ENCODE measurements around the gene RAB23. TPM values are rescaled to one million over a fixed set of nuclear protein-coding genes. Genes with fewer than 3 reads are reported as not detected.

The RAB23 gene
- total RNA-seq, 1 experiment from 2014 or later = 18.1 TPM

DNA sequence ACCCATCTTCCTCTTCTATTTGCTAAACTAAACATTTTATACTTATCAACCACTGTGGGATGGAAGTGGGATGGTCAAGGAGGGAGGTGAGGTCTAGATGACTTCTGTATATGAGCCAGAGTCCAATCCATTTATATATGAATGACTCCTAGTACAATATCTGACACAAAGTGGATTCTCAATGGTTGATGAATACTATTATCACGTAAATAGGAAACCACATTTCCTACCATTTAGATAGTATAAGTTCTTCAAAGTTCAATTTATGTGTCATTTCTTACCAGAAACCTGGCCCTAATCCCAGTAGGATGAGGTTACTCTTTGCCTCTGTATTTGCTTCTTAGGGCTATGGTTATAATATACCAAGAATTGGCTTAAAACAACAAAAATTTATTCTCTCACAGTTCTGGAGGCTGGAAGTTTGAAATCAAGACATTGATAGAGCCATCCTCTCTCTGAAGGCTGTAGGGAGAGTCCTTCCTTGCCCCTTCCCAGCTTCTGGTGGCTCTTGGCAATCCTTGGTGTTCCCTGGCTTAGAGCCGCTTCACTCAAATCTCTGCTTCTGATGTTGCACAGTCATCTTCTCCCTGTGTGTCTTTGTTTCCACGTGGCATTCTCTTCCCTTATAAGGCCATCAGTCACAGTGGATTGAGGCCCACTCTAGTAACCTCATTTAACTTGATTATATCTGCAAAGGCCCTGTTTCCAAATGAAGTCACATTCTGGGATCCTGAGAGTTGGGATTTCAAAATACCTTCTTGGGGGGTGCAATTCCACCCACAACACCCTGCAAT lies 41.0 kb upstream of the RAB23 start:
- H3K56ac ChIP-seq (ENCODE audit: insufficient read length, low read depth, low read length) = no peak overlapping the region
- no peaks in the 10 kb centered on the region for H3K27me3 ChIP-seq (ENCODE audit: insufficient read depth, low read length)
- peaks cover 2% of the 10 kb centered on the region; the same call in 1 of the 2 replicates for H3K27me3 Mint-ChIP-seq (ENCODE audit: low read depth)
- H3T11ph ChIP-seq (ENCODE audit: low read length) = no peak overlapping the region
- no peak overlapping the region for H2BK12ac ChIP-seq (ENCODE audit: insufficient read length, low read depth, low read length)
- no peaks in the 10 kb centered on the region for H3K9me3 ChIP-seq (ENCODE audit: control insufficient read depth, low read depth, low read length)
- H2BK5ac ChIP-seq (ENCODE audit: insufficient read length, low read length) = no peak overlapping the region
- no peak overlapping the region for H4K91ac ChIP-seq (ENCODE audit: insufficient read length, low read depth, low read length)
- H2AFZ ChIP-seq (ENCODE audit: low read length) = no peak overlapping the region
- no peaks in the 10 kb centered on the region for H3K36me3 Mint-ChIP-seq (ENCODE audit: insufficient read depth in 1 of 3, low read depth in 3 of 3)
- H3K27ac ChIP-seq (ENCODE audit: insufficient read length, low read depth, low read length) = no peak overlapping the region
- H3K4ac ChIP-seq (ENCODE audit: low read depth, low read length) = no peak overlapping the region
- H2BK15ac ChIP-seq (ENCODE audit: low read depth, low read length) = no peak overlapping the region
- no CpG with 5 or more reads among the region's 3 CpGs for WGBS (ENCODE audit: extremely low coverage, insufficient read length, low lambda C conversion rate)
- H3K4me1 Mint-ChIP-seq = peaks cover 0 to 3% of the 10 kb centered on the region in 2 experiments; a peak in 2 of 4 replicates
- H3K4me3 Mint-ChIP-seq = no peak overlapping the region
- H3K4me2 ChIP-seq (ENCODE audit: insufficient read depth, insufficient read length, low read length) = no peak overlapping the region
- no peak overlapping the region for H3K23ac ChIP-seq (ENCODE audit: insufficient read length, low read depth, low read length)
- DNase-seq = no peak
- TF ChIP-seq, protein P1, sequence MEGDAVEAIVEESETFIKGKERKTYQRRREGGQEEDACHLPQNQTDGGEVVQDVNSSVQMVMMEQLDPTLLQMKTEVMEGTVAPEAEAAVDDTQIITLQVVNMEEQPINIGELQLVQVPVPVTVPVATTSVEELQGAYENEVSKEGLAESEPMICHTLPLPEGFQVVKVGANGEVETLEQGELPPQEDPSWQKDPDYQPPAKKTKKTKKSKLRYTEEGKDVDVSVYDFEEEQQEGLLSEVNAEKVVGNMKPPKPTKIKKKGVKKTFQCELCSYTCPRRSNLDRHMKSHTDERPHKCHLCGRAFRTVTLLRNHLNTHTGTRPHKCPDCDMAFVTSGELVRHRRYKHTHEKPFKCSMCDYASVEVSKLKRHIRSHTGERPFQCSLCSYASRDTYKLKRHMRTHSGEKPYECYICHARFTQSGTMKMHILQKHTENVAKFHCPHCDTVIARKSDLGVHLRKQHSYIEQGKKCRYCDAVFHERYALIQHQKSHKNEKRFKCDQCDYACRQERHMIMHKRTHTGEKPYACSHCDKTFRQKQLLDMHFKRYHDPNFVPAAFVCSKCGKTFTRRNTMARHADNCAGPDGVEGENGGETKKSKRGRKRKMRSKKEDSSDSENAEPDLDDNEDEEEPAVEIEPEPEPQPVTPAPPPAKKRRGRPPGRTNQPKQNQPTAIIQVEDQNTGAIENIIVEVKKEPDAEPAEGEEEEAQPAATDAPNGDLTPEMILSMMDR (conservative IDR thresholded peaks at IDR 0.05) = no peak
- no peaks in the 10 kb centered on the region for H3K79me1 ChIP-seq (ENCODE audit: insufficient read depth, low read depth, low read length, poor library complexity, severe bottlenecking)
- no peak overlapping the region for H2BK20ac ChIP-seq (ENCODE audit: low read depth, low read length, poor library complexity, severe bottlenecking)
- H4K8ac ChIP-seq (replicated peaks; ENCODE audit: insufficient read length, low read depth, low read length) = no peak overlapping the region
- H2BK120ac ChIP-seq (ENCODE audit: low read depth, low read length, poor library complexity, severe bottlenecking) = no peak overlapping the region
- no peak overlapping the region for H3K27ac Mint-ChIP-seq
- no peak overlapping the region for H3K14ac ChIP-seq (ENCODE audit: insufficient read depth, low read length)
- H3K9me3 Mint-ChIP-seq = no peaks in the 10 kb centered on the region
- no peaks in the 10 kb centered on the region for H3K4me1 ChIP-seq (ENCODE audit: insufficient read depth, low read length)
- H3K9ac ChIP-seq (ENCODE audit: extremely low read depth, insufficient read length, low read length) = no peak overlapping the region
- H3K23me2 ChIP-seq (ENCODE audit: insufficient read length, low read depth, low read length, poor library complexity, severe bottlenecking) = no peaks in the 10 kb centered on the region
- no peak overlapping the region for H4K5ac ChIP-seq (ENCODE audit: insufficient read length, low read depth, low read length)
- H4K20me1 ChIP-seq (ENCODE audit: control insufficient read depth, insufficient read depth, insufficient read length) = no peaks in the 10 kb centered on the region
- H3K18ac ChIP-seq (ENCODE audit: insufficient read length, low read depth, low read length) = no peak overlapping the region
- H2AK5ac ChIP-seq (ENCODE audit: insufficient read length, low read length) = no peak overlapping the region
- no peaks in the 10 kb centered on the region for H3K79me2 ChIP-seq (ENCODE audit: insufficient read depth, low read length)
